ENCODE data around the gene LGR4.

GRCh38 chr11:27520226-27520625 lies 47.6 kb upstream of the LGR4 start:
- TF ChIP-seq CTCF (IDR thresholded peaks at IDR 0.05) (no peak), POLR2A (IDR thresholded peaks at IDR 0.05) (no peak), POLR2AphosphoS5 (IDR thresholded peaks at IDR 0.05) (no peak)
